ENCODE results near the gene ARPC4.
"Not testable (repeated sequence)": the region's sequence is repeated elsewhere in the genome, so short reads cannot be mapped to it uniquely, and the experiment has no call there.

ARPC4 gene

DNA sequence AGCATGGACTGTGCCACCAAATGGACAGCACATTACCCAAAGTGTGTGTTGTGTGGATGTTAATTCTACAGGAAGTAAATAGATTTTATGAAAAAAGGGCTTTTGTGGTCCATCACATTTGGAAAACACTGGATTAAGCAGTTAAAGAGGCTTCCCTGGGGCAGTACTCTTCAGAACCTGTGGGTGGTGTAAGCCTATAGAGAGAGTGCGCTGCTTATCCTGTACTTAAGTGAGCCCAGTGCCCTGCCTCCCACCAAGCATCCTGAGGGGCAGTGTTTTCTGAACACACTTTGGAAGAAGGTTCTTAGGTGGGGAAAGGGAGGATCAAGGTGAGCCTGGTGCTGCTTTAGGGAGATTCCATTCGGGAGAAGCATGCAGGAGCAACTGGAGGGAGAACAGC lies 28.1 kb downstream of the ARPC4 start:
- DNase-seq (ENCODE audit: low read depth): no peak

DNA sequence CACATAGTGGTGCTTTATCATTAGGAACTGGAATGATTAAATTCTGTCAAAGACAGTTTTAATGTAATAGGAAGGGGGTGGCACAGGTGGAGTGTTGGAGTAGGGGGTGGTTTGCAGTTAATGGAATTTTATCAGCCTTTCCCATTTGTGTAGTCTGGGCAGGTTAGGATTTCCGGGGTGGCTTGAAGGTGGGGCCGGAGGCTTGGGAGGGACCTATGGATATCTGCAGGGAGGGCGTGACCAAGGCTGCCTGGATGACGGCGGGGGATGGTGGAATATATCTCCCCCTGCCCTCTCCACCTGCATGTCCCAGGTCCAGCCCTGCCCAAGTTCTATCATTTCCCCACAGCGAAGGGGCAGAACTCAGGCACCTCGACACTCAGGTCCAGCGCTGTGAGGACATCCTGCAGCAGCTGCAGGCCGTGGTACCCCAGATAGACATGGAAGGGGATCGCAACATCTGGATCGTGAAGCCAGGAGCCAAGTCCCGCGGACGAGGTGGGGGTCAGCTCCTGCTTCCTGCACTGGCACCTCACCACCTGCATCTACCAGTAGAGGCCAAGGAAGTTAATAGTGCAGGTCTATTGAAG lies 32.7 kb downstream of the ARPC4 start:
- DNase-seq (ENCODE audit: low read depth): no peak

DNA sequence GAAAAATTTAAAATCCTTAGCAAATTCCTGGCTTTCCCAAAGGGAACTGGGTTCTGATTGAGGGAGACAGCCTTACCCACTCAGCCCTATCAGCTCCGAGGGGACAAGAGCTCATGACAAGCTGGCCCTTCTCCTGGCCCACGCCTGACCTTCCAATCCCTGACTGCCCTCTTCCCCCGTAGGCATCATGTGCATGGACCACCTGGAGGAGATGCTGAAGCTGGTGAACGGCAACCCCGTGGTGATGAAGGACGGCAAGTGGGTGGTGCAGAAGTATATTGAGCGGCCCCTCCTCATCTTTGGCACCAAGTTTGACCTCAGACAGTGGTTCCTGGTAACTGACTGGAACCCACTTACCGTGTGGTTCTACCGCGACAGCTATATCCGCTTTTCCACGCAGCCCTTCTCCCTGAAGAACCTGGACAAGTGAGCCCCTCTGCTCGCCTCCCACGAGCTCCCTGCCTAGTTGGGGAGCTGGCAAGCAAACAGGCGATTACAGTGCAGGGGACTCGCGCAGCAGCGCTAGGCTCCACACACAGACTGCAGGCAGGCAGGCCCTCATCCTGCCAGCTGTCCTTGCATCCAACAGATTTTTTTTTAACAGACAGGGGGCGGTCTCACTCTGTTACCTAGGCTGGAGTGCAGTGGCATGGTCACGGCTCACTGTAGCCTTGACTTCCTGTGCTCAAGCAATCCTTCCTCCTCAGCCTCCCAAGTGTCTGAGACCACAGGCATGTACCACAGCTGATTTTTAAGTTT lies 34.1 kb downstream of the ARPC4 start:
- no peak for DNase-seq (ENCODE audit: low read depth)

DNA sequence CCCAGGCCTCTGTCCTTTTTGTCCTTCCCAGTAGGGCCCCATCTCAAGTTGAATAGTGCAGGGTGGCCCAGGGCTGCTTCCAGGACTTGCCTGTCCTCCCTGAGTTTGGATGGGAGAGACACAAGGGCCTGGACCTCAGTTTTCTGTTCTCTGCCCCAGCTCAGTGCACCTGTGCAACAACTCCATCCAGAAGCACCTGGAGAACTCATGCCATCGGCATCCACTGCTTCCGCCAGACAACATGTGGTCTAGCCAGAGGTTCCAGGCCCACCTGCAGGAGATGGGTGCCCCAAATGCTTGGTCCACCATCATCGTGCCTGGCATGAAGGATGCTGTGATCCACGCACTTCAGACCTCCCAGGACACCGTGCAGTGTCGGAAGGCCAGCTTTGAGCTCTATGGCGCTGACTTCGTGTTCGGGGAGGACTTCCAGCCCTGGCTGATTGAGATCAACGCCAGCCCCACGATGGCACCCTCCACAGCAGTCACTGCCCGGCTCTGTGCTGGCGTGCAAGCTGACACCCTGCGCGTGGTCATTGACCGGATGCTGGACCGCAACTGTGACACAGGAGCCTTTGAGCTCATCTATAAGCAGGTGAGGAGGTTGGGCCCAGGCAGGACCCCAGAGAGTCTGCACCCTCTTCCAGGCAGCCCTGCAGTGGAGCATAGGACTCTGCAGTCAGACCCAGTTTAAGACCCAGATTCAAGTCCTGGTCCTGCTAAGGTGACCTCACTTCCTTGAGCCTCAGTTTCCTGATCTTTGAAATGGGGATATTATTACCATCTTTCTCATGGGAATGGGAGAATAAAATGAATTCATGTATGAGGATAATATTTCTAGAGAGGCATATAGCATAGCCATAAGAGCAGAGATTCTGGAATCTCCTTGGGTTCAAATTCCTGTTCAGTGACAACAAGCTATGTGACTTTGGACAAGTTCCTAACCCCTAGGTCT lies 36.2 kb downstream of the ARPC4 start:
- DNase-seq (ENCODE audit: low read depth): no peak

DNA sequence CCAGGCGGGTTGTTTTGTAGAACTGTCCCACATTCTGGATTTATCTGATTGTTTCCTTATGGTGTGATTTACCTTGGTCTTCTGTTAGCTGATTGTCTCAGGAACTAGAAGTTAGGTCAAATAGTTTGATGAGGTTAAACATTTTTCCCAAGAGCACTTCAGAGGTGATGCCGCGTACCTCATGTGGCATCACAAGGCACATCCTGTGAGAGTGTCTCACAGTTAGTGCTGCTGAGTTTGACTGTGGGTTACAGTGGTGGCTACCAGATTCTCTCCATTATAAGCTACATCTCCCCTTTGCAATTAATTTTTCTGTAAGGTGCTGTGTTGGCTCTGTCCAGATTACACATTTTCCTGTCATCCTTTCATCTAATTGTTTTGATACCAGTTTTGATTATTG lies 38.4 kb downstream of the ARPC4 start:
- DNase-seq (ENCODE audit: low read depth): no peak

DNA sequence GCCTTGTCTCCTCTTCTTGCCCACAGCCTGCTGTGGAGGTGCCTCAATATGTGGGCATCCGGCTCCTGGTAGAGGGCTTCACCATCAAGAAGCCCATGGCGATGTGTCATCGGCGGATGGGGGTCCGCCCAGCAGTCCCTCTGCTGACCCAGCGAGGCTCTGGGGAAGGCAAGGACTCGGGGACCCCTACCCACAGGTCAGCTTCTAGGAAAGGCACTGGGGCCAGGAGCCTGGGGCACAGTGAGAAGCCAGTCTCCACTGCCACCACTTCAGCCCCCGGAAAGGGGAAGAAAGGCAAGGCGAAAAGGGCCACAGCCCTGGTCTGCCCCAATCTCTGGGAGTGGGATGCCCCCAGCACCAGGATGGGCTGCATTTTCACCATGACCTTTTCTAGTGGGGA lies 40.2 kb downstream of the ARPC4 start:
- DNase-seq (ENCODE audit: low read depth): no peak

DNA sequence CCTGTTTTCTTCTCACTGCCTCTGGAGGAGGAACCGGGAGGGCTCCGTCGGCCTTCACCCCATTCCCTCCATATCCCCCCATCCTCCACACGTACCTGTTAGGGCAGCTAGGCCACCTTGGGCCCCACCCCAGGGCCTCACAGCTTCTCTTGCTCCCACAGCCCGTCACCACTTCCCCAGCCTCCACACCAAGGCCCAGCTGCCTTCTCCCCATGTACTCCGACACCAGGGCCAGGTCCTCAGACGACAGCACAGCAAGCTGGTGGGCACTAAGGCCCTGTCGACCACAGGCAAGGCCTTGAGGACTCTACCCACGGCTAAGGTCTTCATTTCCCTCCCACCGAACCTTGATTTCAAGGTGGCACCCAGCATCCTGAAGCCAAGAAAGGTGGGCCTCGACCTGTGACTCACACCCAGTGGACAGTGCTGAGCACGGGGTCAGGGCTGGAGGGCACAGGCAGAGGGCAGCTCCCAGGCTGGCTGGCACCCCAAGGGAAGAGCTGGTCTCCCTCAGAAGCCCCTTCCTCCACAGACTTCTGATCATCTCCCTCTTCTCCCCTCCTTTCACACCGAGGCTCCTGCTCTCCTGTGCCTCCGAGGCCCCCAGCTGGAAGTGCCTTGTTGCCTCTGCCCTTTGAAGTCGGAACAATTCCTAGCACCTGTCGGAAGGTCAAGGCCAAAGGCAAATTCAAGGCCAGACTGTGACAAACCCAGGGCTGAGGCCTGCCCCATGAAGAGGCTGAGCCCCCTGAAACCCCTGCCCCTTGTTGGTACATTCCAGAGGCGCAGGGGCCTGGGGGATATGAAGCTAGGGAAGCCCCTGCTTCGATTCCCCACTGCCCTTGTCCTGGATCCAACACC lies 41.9 kb downstream of the ARPC4 start:
- DNase-seq (ENCODE audit: low read depth): no peak

DNA sequence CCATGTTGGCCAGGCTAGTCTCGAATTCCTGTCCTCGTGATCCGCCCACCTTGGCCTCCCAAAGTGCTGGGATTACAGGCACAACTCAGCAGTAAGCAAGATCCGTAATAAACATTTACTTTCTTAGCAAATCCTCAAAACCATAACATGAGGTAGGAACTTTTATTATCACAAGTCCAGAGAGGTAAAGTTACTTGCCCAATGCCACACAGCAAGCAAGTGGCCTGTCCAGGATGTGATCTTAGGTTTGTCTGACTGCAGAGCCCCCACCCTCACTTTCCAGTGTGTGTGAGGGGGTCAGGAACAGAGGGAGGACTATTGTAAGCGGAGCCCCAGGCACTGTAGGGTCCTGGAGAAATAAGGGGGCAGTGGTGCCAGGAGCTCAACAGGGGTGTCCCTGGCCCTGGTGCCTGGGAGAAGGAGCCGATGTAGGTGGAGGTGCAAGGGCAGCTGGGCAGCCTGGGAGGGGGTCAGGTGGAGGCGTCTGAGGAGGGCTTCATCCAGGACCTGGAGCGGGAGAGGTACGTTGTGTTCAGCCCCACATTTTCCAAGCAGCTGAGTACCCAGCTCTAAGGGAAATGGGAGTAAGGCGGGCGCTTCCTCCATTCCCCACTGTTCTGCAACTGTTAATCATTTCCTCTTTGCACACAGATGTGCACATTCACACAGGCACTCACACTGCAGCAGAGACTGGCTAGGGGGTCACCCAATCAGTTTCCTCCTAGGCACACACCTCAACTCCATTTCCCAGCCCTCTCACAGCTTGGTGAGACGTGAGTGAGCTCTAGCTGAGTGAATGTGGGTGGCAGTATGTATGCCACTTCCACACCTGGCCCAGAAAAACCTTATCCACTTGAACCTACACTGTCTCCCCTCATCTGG lies 45.1 kb downstream of the ARPC4 start:
- no peak for DNase-seq (ENCODE audit: low read depth)

DNA sequence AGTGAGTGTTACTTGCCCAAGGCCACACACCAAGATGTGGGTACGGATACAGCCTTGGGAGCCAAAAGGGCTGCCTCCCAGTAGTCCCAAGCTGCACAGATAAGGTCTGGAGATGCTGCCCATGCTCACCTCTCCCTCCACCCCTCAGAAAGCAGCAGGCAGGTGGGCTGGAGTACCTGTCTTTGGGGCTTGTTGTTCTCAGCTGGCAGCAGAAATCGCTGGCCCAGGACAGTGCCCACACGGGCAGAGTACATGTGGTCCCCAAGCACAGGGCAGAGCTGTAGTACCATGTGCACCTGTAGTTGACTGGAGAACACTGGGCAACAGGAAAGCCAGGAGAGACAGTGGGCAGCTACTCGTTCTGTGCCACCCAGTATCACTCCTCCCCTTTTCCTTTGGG lies 46.0 kb downstream of the ARPC4 start:
- no peak for DNase-seq (ENCODE audit: low read depth)

DNA sequence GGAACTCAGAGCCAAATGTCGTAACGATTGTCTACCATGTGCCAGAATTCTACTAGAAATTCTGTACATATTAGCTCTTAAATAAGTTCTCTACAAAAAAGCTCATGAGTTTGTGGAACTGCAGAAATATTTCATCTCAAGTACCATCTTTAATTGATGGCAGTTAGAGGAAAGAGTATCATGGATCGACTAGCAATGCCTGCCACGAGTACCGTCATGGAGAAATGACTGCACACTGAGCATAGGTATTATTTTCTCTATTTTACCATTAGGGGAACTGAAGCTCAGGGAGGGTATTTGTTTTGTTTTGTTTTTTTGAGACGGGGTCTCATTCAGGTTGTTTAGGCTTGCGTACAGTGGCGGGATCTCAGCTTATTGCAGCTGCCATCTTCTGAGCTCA lies 48.1 kb downstream of the ARPC4 start:
- no peak for DNase-seq (ENCODE audit: low read depth)

DNA sequence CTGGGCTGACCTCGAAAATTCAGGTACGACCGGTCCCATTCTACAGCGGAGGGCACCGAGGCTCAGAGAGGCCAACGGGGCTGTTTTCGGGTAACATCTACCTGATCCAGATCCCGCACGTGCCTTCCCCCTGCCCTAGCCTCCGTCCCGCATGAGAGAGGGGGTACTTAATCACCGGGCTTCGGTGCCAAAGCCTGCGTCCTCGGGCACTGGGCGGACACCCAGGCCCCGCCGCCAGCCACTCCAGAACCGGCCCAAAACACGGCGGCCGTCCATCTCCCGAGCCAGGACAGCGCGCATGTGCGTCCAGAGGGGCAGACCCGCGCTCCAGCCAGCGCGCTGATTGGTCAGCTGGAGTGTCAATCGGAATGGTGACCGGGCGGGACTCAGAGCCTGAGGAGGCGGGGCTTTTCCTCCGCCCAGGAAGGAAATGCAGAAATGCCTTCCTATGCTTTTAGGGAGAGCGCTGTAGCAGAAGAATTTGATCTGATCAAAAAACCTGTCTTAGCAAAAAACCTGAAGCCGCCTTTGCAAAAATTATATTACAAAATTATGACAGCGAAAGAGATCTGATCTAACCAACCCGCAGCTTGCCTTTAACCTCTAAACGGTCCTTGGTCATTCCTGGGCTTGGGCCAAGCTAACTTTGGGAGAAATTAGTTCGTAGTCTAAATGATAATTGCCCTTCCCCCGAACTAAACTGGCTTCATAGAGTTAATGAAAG lies 51.0 kb downstream of the ARPC4 start, which contains the start of gene RPUSD3:
Gene RPUSD3, minus strand, starts transcription at position 294 of the 724 bp plus-strand sequence. Its CDS starts 18 bp downstream, at position 276.
- peak; percentile 95 for DNase-seq (ENCODE audit: low read depth)

DNA sequence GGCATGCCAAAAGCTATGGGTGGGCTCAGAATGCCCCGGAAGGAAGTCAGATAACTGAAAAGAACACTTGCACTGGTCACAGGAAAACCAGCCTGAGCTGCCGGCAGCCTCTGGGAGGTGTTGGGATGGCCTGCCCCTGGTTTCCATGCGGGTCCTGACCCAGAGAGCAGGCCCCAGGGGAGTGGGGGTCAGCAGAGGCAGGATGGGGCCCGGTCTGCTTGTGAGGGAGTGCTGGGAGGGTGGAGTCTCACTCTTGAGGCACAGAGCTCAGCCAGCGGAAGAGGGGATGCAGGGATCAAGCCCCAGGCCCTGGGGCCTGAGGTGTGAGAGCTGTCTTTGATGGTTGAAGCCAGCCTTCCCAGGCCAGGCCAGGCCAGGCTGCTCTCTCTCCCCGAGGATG lies 53.3 kb downstream of the ARPC4 start:
- no peak for DNase-seq (ENCODE audit: low read depth)

DNA sequence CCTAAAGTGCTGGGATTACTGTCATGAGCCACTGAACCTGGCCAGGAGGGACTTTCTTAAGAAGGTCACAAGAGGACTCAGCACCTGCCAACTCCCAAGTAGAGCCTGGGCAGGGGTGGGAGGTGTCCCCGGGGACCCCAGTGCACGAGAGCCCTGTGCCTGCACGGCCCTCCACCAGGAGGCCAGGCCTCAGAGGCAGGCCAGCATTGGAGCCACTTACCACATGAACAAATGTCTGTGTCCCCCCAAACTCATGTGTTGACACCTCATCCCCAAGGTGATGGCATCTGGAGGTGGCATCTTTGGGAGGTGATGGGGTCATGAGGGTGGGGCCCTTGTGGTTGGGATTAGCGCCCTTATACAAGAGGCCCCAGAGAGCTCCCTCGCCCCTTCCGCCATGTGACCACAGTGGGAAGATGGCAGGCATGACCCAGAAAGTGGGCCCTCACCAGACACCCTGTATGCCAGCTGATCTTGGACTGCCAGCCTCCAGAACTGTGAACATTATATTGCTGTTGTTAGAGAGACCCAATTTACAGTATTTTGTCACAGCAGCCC lies 54.1 kb downstream of the ARPC4 start:
- no peak for DNase-seq (ENCODE audit: low read depth)

DNA sequence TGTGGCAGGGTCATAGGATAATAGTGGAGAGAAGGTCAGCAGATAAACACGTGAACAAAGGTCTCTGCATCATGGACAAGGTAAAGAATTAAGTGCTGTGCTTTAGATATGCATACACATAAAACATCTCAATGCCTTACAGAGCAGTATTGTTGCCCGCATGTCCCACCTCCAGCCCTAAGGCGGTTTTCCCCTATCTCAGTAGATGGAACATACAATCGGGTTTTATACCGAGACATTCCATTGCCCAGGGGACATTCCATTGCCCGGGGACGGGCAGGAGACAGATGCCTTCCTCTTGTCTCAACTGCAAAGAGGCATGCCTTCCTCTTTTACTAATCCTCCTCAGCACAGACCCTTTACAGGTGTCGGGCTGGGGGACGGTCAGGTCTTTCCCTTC lies 55.0 kb downstream of the ARPC4 start:
- not testable (repeated sequence) for DNase-seq (ENCODE audit: low read depth)

DNA sequence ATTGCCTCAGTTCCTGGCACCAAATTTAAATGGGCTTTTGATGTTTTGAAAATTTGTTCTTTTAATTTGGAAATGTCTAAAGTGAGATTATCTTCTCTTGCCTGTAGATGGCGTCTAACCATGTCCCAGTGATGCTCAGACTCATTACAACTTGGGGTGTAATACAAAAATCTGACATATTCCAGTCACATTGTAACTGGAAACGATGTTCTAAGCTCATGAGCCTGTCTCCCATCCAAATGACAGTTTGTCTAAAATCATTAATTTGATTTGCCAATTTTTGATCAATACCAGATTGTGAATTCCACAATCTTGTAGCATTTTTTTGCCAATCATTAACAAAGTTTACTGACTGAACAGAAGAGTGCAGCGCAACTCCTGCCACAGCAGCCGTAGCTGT lies 56.0 kb downstream of the ARPC4 start:
- DNase-seq (ENCODE audit: low read depth): peak; percentile 47

DNA sequence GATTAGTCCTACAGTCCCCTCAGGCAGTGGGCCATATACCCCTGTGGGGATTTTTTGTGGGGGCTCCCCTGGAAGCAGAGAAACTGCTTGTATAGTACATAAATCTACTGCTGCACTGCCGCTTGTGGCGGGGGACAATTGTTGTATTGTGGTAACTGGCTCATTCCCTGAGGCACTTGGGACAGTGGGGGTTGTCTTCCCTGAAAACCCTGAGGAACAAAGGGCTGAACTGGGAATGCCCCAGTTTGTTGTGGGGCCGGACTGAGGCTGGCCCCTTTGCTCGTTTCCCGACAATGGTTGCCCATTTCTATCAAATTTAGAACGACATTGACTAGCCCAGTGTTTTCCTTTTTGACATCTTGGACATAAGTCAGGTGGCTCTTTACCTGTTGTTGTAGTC lies 58.5 kb downstream of the ARPC4 start:
- DNase-seq (ENCODE audit: low read depth): not testable (repeated sequence)

DNA sequence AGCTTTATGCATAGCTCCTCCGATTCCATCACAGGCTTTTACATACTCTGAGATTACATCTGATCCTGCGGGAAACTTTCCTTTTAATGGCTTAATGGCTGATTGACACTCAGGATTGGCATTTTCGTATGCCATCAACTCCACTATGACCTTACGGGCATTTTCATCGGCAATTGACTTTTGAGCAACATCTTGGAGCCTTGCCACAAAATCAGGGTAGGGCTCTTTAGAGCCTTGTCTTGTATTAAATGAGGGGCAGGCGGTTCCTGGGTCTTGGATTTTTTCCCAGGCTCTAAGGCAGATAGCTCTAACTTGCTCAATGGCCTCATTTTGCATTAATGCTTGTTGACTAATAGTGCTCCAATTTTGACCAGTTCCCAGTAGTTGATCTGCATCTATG lies 59.0 kb downstream of the ARPC4 start:
- DNase-seq (ENCODE audit: low read depth): peak; percentile 41

DNA sequence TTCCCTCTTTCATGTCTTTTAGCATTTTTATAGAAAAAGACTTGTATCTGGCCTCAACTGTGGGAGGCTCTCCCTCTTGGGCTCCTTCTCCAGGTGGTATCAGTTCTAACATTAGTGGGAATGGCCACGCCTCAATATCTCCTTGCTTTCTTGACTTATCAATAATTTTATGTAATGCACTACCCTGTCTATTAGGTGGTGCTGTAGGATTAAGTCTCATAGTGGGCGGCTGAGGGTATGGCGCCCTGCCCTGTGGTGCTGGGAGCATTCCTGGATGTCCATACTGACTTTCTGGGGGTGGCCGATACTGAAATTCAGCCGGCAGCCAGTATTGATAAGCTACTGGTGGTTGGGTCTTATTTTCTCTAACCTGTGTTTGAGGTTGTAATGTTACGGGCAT lies 59.6 kb downstream of the ARPC4 start:
- no peak for DNase-seq (ENCODE audit: low read depth)

DNA sequence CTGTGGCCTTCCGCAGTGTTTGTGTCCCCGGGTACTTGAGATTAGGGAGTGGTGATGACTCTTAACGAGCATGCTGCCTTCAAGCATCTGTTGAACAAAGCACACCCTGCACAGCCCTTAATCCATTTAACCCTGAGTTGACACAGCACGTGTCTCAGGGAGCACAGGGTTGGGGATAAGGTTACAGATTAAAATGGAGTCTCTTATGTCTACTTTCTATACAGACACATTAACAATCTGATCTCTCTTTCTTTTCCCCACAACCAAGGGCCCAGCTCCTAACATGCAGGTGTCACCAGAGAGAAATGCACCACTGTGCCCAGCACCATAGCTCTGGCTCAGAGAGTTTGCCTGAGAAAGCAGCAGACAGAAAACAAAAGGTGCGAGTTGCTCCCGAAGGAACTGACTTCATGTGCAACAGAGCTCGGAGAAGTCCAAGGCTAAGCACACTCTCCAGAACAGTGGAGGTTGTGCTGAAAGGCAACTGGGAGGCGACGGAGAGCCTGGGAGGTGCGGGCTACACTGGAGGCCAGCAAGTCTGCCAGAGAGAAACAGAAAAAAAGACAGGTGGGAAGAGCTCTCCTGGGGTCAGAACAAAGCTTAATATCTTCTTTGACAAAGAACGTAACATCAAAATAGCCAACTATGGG lies 61.5 kb downstream of the ARPC4 start:
- not testable (repeated sequence) for DNase-seq (ENCODE audit: low read depth)
